ENCODE data around the gene PML. TPM values are rescaled to one million over a fixed set of nuclear protein-coding genes. Genes with fewer than 3 reads are reported as not detected.
A peak's percentile ranks its signal among the peaks of the same experiment; 100 is the strongest.

Gene PML
- total RNA-seq, 1 experiment from 2014 or later: 33.4 TPM

GRCh38 chr15:73996939-73997338 lies 2.4 kb downstream of the PML start:
- ChIA-PET CTCF (interaction anchor here (0.8 to 3.6 kb wide), 5 partner anchors 10 to 325 kb away, joined by 3 to 31 read pairs (median 5); no protein-coding TSS in a partner anchor), POLR2A (interaction anchor here (0.8 to 6.5 kb wide), 5 partner anchors 12 to 53 kb away, joined by 3 to 141 read pairs (median 4); no protein-coding TSS in a partner anchor)
- intact Hi-C loops (cut with micrococcal nuclease): no loop called here
- TF ChIP-seq CTCF (IDR thresholded peaks at IDR 0.05; ENCODE audit: unreplicated experiment): no peak
- Mint-ChIP-seq H3K27me3 (ENCODE audit: insufficient read depth, unreplicated experiment) (no peaks in the 10 kb centered on the region), H3K4me1 (ENCODE audit: insufficient read depth, unreplicated experiment) (peaks cover 40% of the 10 kb centered on the region), H3K9me3 (ENCODE audit: unreplicated experiment) (no peaks in the 10 kb centered on the region), H3K27ac (ENCODE audit: low read depth, unreplicated experiment) (peak overlapping the region; percentile 77), H3K36me3 (ENCODE audit: insufficient read depth, unreplicated experiment) (peaks cover 36% of the 10 kb centered on the region), H3K4me3 (ENCODE audit: unreplicated experiment) (peak overlapping the region; percentile 81)
- BruUV-seq (replicated peaks): no TSS peak
- peak; percentile 67 for DNase-seq (ENCODE audit: unreplicated experiment)

- Mint-ChIP-seq H3K4me3 (ENCODE audit: unreplicated experiment) (peak overlapping the region; percentile 81), H3K9me3 (ENCODE audit: unreplicated experiment) (no peaks in the 10 kb centered on the region), H3K36me3 (ENCODE audit: insufficient read depth, unreplicated experiment) (peaks cover 46% of the 10 kb centered on the region), H3K27ac (ENCODE audit: low read depth, unreplicated experiment) (peak overlapping the region; percentile 77), H3K4me1 (ENCODE audit: insufficient read depth, unreplicated experiment) (peaks cover 40% of the 10 kb centered on the region), H3K27me3 (ENCODE audit: insufficient read depth, unreplicated experiment) (no peaks in the 10 kb centered on the region)
- BruUV-seq (replicated peaks): no TSS peak
- ChIA-PET CTCF (interaction anchor here (0.6 to 1.6 kb wide), 8 partner anchors 13 to 1029 kb away, joined by 3 to 10 read pairs (median 4); no protein-coding TSS in a partner anchor), POLR2A (interaction anchor here (0.9 to 1.6 kb wide), 4 partner anchors 9 to 24 kb away, joined by 3 to 10 read pairs (median 6); no protein-coding TSS in a partner anchor)
- DNase-seq (ENCODE audit: unreplicated experiment): peak; percentile 63
- peak; percentile 49 for TF ChIP-seq CTCF (IDR thresholded peaks at IDR 0.05; ENCODE audit: unreplicated experiment)
- intact Hi-C loops (cut with micrococcal nuclease): loop anchor here (1.0 kb wide), 1 partner anchor 25 kb away; no protein-coding TSS in a partner anchor
These were observed 3.5 kb downstream of the PML start for GRCh38 chr15:73997986-73998385.

GRCh38 chr15:74006774-74007639 lies 12.5 kb downstream of the PML start:
- Mint-ChIP-seq H3K27ac (ENCODE audit: low read depth, unreplicated experiment) (no peak overlapping the region), H3K9me3 (ENCODE audit: unreplicated experiment) (no peaks in the 10 kb centered on the region), H3K4me1 (ENCODE audit: insufficient read depth, unreplicated experiment) (peaks cover 35% of the 10 kb centered on the region), H3K4me3 (ENCODE audit: unreplicated experiment) (no peak overlapping the region), H3K36me3 (ENCODE audit: insufficient read depth, unreplicated experiment) (peaks cover 71% of the 10 kb centered on the region), H3K27me3 (ENCODE audit: insufficient read depth, unreplicated experiment) (no peaks in the 10 kb centered on the region)
- intact Hi-C loops (cut with micrococcal nuclease): no loop called here
- DNase-seq (ENCODE audit: unreplicated experiment): no peak
- no TSS peak for BruUV-seq (replicated peaks)
- ChIA-PET POLR2A (interaction anchor here (0.7 kb wide), 1 partner anchor 41 kb away, joined by 3 read pairs; no protein-coding TSS in a partner anchor), CTCF (interaction anchor here (0.5 to 1.3 kb wide), 3 partner anchors 10 to 58 kb away, joined by 3 read pairs; partner anchors contain the start of gene PML)
- TF ChIP-seq CTCF (IDR thresholded peaks at IDR 0.05; ENCODE audit: unreplicated experiment): no peak

GRCh38 chr15:74007820-74008371 lies 13.4 kb downstream of the PML start:
- Mint-ChIP-seq H3K4me1 (ENCODE audit: insufficient read depth, unreplicated experiment) (peaks cover 38% of the 10 kb centered on the region), H3K9me3 (ENCODE audit: unreplicated experiment) (no peaks in the 10 kb centered on the region), H3K36me3 (ENCODE audit: insufficient read depth, unreplicated experiment) (peaks cover 64% of the 10 kb centered on the region), H3K4me3 (ENCODE audit: unreplicated experiment) (no peak overlapping the region), H3K27me3 (ENCODE audit: insufficient read depth, unreplicated experiment) (no peaks in the 10 kb centered on the region), H3K27ac (ENCODE audit: low read depth, unreplicated experiment) (peak overlapping the region; percentile 79)
- no peak for DNase-seq (ENCODE audit: unreplicated experiment)
- ChIA-PET CTCF (interaction anchor here (0.6 kb wide), 1 partner anchor 37 kb away, joined by 3 read pairs; no protein-coding TSS in a partner anchor), POLR2A (no interaction called here)
- intact Hi-C loops (cut with micrococcal nuclease): no loop called here
- BruUV-seq (replicated peaks): no TSS peak
- no peak for TF ChIP-seq CTCF (IDR thresholded peaks at IDR 0.05; ENCODE audit: unreplicated experiment)
